IMR-90 (cell line): ENCODE data around the gene FAM163A. TPM values are rescaled to one million over a fixed set of nuclear protein-coding genes. Genes with fewer than 3 reads are reported as not detected.

Experiments
- ATAC-seq: fragments of 200-7000 bp; cut with Tn5 transposase; 2 replicates; pipeline ENCODE4 v1.9.1; 2020; ENCODE audit warnings: low read depth, mild to moderate bottlenecking, moderate library complexity
- BruUV-seq: library from RNA; stranded (reverse); fragments of 400-500 nt; replicated peaks from 2 replicates; lab custom pipeline; 2021; lab: Mats Ljungman, UMichigan
- CTCF ChIA-PET: fragments of 300-600 bp; formaldehyde crosslinking; extraction: SDS; loops from one replicate; lab custom pipeline; 2021; ENCODE audit warnings: antibody characterized with exemption; lab: Yijun Ruan, JAX
- POLR2A ChIA-PET: fragments of 300-600 bp; sonication (Branson Sonifier 250); formaldehyde crosslinking; loops from one replicate; lab custom pipeline; 2022; ENCODE audit warnings: antibody characterized with exemption; ENCODE audit not compliant: unreplicated experiment; lab: Charles Lee
- DNase-seq: peaks from one replicate; pipeline ENCODE4 v3.0.0; 2013
- H2AFZ ChIP-seq: replicated peaks from 2 replicates; pipeline ENCODE3; 2013; ENCODE audit warnings: low read length, mild to moderate bottlenecking; ENCODE audit not compliant: poor library complexity
- H2AK5ac ChIP-seq: 2 replicates; pipeline ENCODE4 v1.6.1; 2013; ENCODE audit warnings: low read depth, low read length, inconsistent platforms
- H2AK9ac ChIP-seq: replicated peaks from 2 replicates; pipeline ENCODE3; 2013; ENCODE audit warnings: mild to moderate bottlenecking, low read depth, low read length, moderate library complexity; ENCODE audit not compliant: poor library complexity
- H2BK120ac ChIP-seq: 2 replicates; pipeline ENCODE4 v1.6.1; 2013; ENCODE audit warnings: low read depth, low read length, inconsistent platforms
- H2BK15ac ChIP-seq: 3 replicates; pipeline ENCODE4 v1.6.1; 2013; ENCODE audit warnings: low read depth, low read length, inconsistent platforms
- H2BK20ac ChIP-seq: 2 replicates; pipeline ENCODE4 v1.6.1; 2013; ENCODE audit warnings: low read depth, mild to moderate bottlenecking, inconsistent platforms, low read length, moderate library complexity
- H2BK5ac ChIP-seq: 2 replicates; pipeline ENCODE4 v1.6.1; 2013; ENCODE audit warnings: mild to moderate bottlenecking, low read depth, low read length, inconsistent platforms; ENCODE audit not compliant: poor library complexity, severe bottlenecking
- H3K14ac ChIP-seq: replicated peaks from 2 replicates; pipeline ENCODE4 v1.6.1; 2013; ENCODE audit warnings: low read depth, low read length, inconsistent platforms
- H3K18ac ChIP-seq: 2 replicates; pipeline ENCODE4 v1.6.1; 2013; ENCODE audit warnings: low read depth, low read length, control low read depth
- H3K23ac ChIP-seq: 2 replicates; pipeline ENCODE4 v1.6.1; 2013; ENCODE audit warnings: low read depth, low read length, inconsistent platforms
- H3K27ac ChIP-seq: 2 replicates; pipeline ENCODE4 v1.5.1; 2013; ENCODE audit warnings: mild to moderate bottlenecking, control low read depth, low read length; ENCODE audit not compliant: insufficient read depth
- H3K27me3 ChIP-seq: 2 replicates; pipeline ENCODE4 v1.6.1; 2013; ENCODE audit warnings: low read length; ENCODE audit not compliant: control insufficient read depth, insufficient read depth
- H3K36me3 ChIP-seq: 2 replicates; pipeline ENCODE4 v1.6.1; 2013; ENCODE audit warnings: low read length, mixed read lengths; ENCODE audit not compliant: control insufficient read depth, insufficient read depth
- H3K4ac ChIP-seq: 2 replicates; pipeline ENCODE4 v1.6.1; 2013; ENCODE audit warnings: low read depth, low read length, inconsistent platforms
- H3K4me1 ChIP-seq: 2 replicates; pipeline ENCODE4 v1.6.1; 2013; ENCODE audit warnings: low read length, mixed read lengths; ENCODE audit not compliant: control insufficient read depth, insufficient read depth
- H3K4me2 ChIP-seq: 2 replicates; pipeline ENCODE4 v1.6.1; 2013; ENCODE audit warnings: low read depth, mild to moderate bottlenecking, control low read depth, low read length, moderate library complexity
- H3K4me3 ChIP-seq: 2 replicates; pipeline ENCODE4 v1.5.1; 2013; ENCODE audit warnings: low read depth, mild to moderate bottlenecking, control low read depth, low read length, moderate library complexity; ENCODE audit not compliant: insufficient read depth
- H3K56ac ChIP-seq: 2 replicates; pipeline ENCODE4 v1.6.1; 2013; ENCODE audit warnings: low read length, inconsistent platforms; ENCODE audit not compliant: insufficient read depth; ENCODE audit errors: extremely low read depth
- H3K79me1 ChIP-seq, 2 experiments: 2 replicates each; pipeline ENCODE4 v1.6.1; 2013; ENCODE audit warnings: low read length in 2 of 2, inconsistent platforms in 1 of 2, low read depth in 1 of 2
- H3K9ac ChIP-seq: 2 replicates; pipeline ENCODE4 v1.6.1; 2013; ENCODE audit warnings: low read depth, low read length, control low read depth
- H3K9me1 ChIP-seq: 2 replicates; pipeline ENCODE4 v1.6.1; 2013; ENCODE audit warnings: low read length, inconsistent platforms; ENCODE audit not compliant: insufficient read depth
- H3K9me3 ChIP-seq: 2 replicates; pipeline ENCODE4 v1.6.1; 2013; ENCODE audit warnings: low read length; ENCODE audit not compliant: control insufficient read depth, insufficient read depth
- H4K20me1 ChIP-seq: 2 replicates; pipeline ENCODE4 v1.6.1; 2013; ENCODE audit warnings: low read length, inconsistent platforms; ENCODE audit not compliant: insufficient read depth
- H4K5ac ChIP-seq: 2 replicates; pipeline ENCODE4 v1.6.1; 2013; ENCODE audit warnings: mild to moderate bottlenecking, low read depth, low read length, control low read depth
- H4K8ac ChIP-seq, 2 experiments: 2 replicates each; pipeline ENCODE4 v1.6.1; 2013; ENCODE audit warnings: low read depth in 2 of 2, low read length in 2 of 2, control low read depth in 1 of 2, inconsistent platforms in 1 of 2
- H4K91ac ChIP-seq: 2 replicates; pipeline ENCODE4 v1.6.1; 2013; ENCODE audit warnings: low read depth, low read length, inconsistent platforms; ENCODE audit not compliant: insufficient read depth
- BHLHE40 ChIP-seq: fragments of 150-350 bp; IDR thresholded peaks from 2 replicates; pipeline ENCODE4 v1.6.1; 2016; ENCODE audit warnings: mild to moderate bottlenecking, low read depth, low read length
- CEBPB ChIP-seq: IDR thresholded peaks from 2 replicates; pipeline ENCODE4 v1.6.1; 2012; ENCODE audit warnings: low read depth, low read length, improper control_type of control experiment
- CHD1 ChIP-seq: IDR thresholded peaks from 2 replicates; pipeline ENCODE4 v1.6.1; 2012; ENCODE audit warnings: low read depth, low read length, improper control_type of control experiment
- CTCF ChIP-seq: conservative IDR thresholded peaks from 2 replicates; pipeline ENCODE4 v1.5.1; 2012; ENCODE audit warnings: mild to moderate bottlenecking, low read depth, low read length, improper control_type of control experiment
- ELK1 ChIP-seq: fragments of 150-350 bp; IDR thresholded peaks from 2 replicates; pipeline ENCODE4 v1.6.1; 2016; ENCODE audit warnings: low read depth, mild to moderate bottlenecking, low read length, moderate library complexity, borderline replicate concordance
- FOS ChIP-seq: fragments of 150-350 bp; IDR thresholded peaks from 2 replicates; pipeline ENCODE4 v1.6.1; 2016; ENCODE audit warnings: low read depth, low read length
- MAFK ChIP-seq: IDR thresholded peaks from 2 replicates; pipeline ENCODE4 v1.6.1; 2012; ENCODE audit warnings: low read depth, low read length, improper control_type of control experiment
- MAZ ChIP-seq: IDR thresholded peaks from 2 replicates; pipeline ENCODE4 v1.6.1; 2012; ENCODE audit warnings: low read depth, mild to moderate bottlenecking, low read length, improper control_type of control experiment, moderate library complexity, borderline replicate concordance
- MXI1 ChIP-seq: IDR thresholded peaks from 2 replicates; pipeline ENCODE4 v1.6.1; 2012; ENCODE audit warnings: low read depth, mild to moderate bottlenecking, low read length, moderate library complexity, borderline replicate concordance
- NFE2L2 ChIP-seq: fragments of 150-350 bp; IDR thresholded peaks from 2 replicates; pipeline ENCODE4 v1.6.1; 2016; ENCODE audit warnings: low read depth, mild to moderate bottlenecking, low read length
- POLR2A ChIP-seq: IDR thresholded peaks from 2 replicates; pipeline ENCODE4 v1.6.1; 2012; ENCODE audit warnings: mild to moderate bottlenecking, low read depth, low read length
- RAD21 ChIP-seq: IDR thresholded peaks from 2 replicates; pipeline ENCODE4 v1.6.1; 2012; ENCODE audit warnings: low read length, improper control_type of control experiment
- RCOR1 ChIP-seq: IDR thresholded peaks from 2 replicates; pipeline ENCODE4 v1.6.1; 2012; ENCODE audit warnings: mild to moderate bottlenecking, low read length, improper control_type of control experiment; ENCODE audit not compliant: insufficient replicate concordance
- RFX5 ChIP-seq: IDR thresholded peaks from 2 replicates; pipeline ENCODE4 v1.8.0; 2012; ENCODE audit warnings: low read depth, mild to moderate bottlenecking, low read length, moderate library complexity
- SMC3 ChIP-seq: fragments of 150-350 bp; IDR thresholded peaks from 2 replicates; pipeline ENCODE4 v1.6.1; 2016; ENCODE audit warnings: low read depth, mild to moderate bottlenecking, antibody characterized with exemption, low read length, moderate library complexity
- USF2 ChIP-seq: fragments of 150-350 bp; IDR thresholded peaks from 2 replicates; pipeline ENCODE4 v1.6.1; 2017; ENCODE audit warnings: mild to moderate bottlenecking, antibody characterized with exemption, low read length, low read depth
- WGBS, 2 experiments: methylation state at CpG; one replicate each; pipeline versions ENCODE4 v1.1.5 to v1.1.7; 2013; ENCODE audit warnings: missing lambda C conversion rate in 2 of 2; ENCODE audit not compliant: insufficient read length in 1 of 2; ENCODE audit errors: extremely low coverage in 2 of 2; 5-methylcytosine and 5-hydroxymethylcytosine counted together
- dilution Hi-C: fragments of 300-500 bp; cut with HindIII; formaldehyde crosslinking; loops from one replicate; pipeline ENCODE4 v1.14.3; 2018; ENCODE audit warnings: low sequenced_read_pairs; ENCODE audit not compliant: unreplicated experiment
- in situ Hi-C: fragments of 300-500 bp; cut with MboI; formaldehyde crosslinking; loops from 3 replicates; pipeline ENCODE4 v1.14.3; 2019; ENCODE audit warnings: low sequenced_read_pairs, inconsistent platforms, mixed read lengths
- intact Hi-C: fragments of 100-400 bp; cut with micrococcal nuclease; formaldehyde crosslinking; loops from 2 replicates; pipeline ENCODE4 v1.10.0; 2022
- polyA plus RNA-seq, 3 experiments: library from polyadenylated mRNA; depleted of rRNA; stranded (reverse); fragments of >200 nt; gene quantifications; 2 replicates each; pipeline ENCODE4 v1.2.3, GENCODE V29; 2012; ENCODE audit warnings: low replicate concordance in 1 of 3
- total RNA-seq: library from RNA; depleted of rRNA; stranded (reverse); fragments of >200 nt; gene quantifications from 2 replicates; pipeline ENCODE4 v1.2.3, GENCODE V29; 2012

Gene FAM163A
- total and polyA plus RNA-seq, 2 of the 4 experiments (the other 2 are of a cell fraction), result not detected

- Histone ChIP-seq H3K79me1 (no peaks in the 10 kb centered on the region), H3K4ac (no peak overlapping the region), H2BK120ac (no peak overlapping the region), H2BK20ac (no peak overlapping the region), H3K4me1 (no peaks in the 10 kb centered on the region), H3K56ac (no peak overlapping the region), H4K5ac (no peak overlapping the region), H2BK15ac (no peak overlapping the region), H3K14ac (no peak overlapping the region), H2AFZ (no peak overlapping the region), H4K20me1 (no peaks in the 10 kb centered on the region), H2AK5ac (no peak overlapping the region), H3K4me2 (no peak overlapping the region), H3K9me3 (no peaks in the 10 kb centered on the region), H3K27ac (no peak overlapping the region), H3K27me3 (peaks cover 49% of the 10 kb centered on the region), H3K9me1 (no peaks in the 10 kb centered on the region), H3K23ac (no peak overlapping the region), H3K4me3 (no peak overlapping the region), H3K18ac (no peak overlapping the region), H2AK9ac (no peak overlapping the region), H3K36me3 (no peaks in the 10 kb centered on the region), H2BK5ac (no peak overlapping the region), H4K91ac (no peak overlapping the region), H4K8ac (no peak overlapping the region), H3K9ac (no peak overlapping the region)
- intact Hi-C loops, result no loop called here
- DNase-seq, result no peak
- no TSS peak for BruUV-seq
- no peak for ATAC-seq
- no peak for TF ChIP-seq FOS
- no peak for TF ChIP-seq RAD21
- TF ChIP-seq CTCF, result no peak
- no peak for TF ChIP-seq USF2
- TF ChIP-seq CEBPB, result no peak
- TF ChIP-seq RCOR1, result no peak
- TF ChIP-seq RFX5, result no peak
- TF ChIP-seq MAFK, result no peak
- TF ChIP-seq CHD1, result no peak
- TF ChIP-seq NFE2L2, result no peak
- TF ChIP-seq MAZ, result no peak
- TF ChIP-seq ELK1, result no peak
- no peak for TF ChIP-seq POLR2A
- no peak for TF ChIP-seq SMC3
- no peak for TF ChIP-seq BHLHE40
- TF ChIP-seq MXI1, result no peak
- ChIA-PET CTCF (no interaction called here), POLR2A (no interaction called here)
- dilution Hi-C loops, result no loop called here
- no CpG with 5 or more reads among the region's 2 CpGs for WGBS, 2 experiments
- in situ Hi-C loops, result no loop called here
These were observed 17.4 kb downstream of the FAM163A start for GRCh38 chr1:179760521-179760920.
